Naive thymus-derived CD8-positive, alpha-beta T cell (primary cell): Measurements from ENCODE around the gene MYO3B. TPM values are rescaled to one million over a fixed set of nuclear protein-coding genes. Genes with fewer than 3 reads are reported as not detected.
"Not testable (repeated sequence)": the region's sequence is repeated elsewhere in the genome, so short reads cannot be mapped to it uniquely, and the experiment has no call there.

Source experiments
- ATAC-seq, 2 donors: fragments of 150-1000 bp; cut with Tn5 transposase in 1 of 2; sonication (Bioruptor Pico), chemical (Tn5 transposase) in 1 of 2; 1 replicate in 1 of 2; 2 replicates in 1 of 2; pipeline ENCODE4 v1.10.0; 2021; ENCODE audit warnings: mild to moderate bottlenecking in 2 of 2, moderate library complexity in 2 of 2
- POLR2A ChIA-PET: fragments of 350-600 bp; sonication (Branson Sonifier 250); formaldehyde crosslinking; loops from one replicate; lab custom pipeline; 2021; ENCODE audit warnings: antibody characterized with exemption; lab: Charles Lee
- DNase-seq, 10 donors: peaks; one replicate each; pipeline versions ENCODE4 v3.0.0 to v3.0.0-alpha.2; 2020 to 2022
- H3K27ac Mint-ChIP-seq, 10 donors: one replicate each; pipeline ENCODE4 v1.8.0; 2020 to 2022; ENCODE audit warnings: mild to moderate bottlenecking in 10 of 10, mixed read lengths in 10 of 10, moderate library complexity in 4 of 10, inconsistent platforms in 1 of 10
- H3K27me3 Mint-ChIP-seq, 5 donors: one replicate each; pipeline ENCODE4 v1.8.0; 2021 to 2022; ENCODE audit warnings: mixed read lengths in 5 of 5
- H3K36me3 Mint-ChIP-seq, 3 donors: one replicate each; pipeline ENCODE4 v1.8.0; 2020 to 2022; ENCODE audit warnings: mixed read lengths in 3 of 3, mild to moderate bottlenecking in 2 of 3, inconsistent platforms in 1 of 3
- H3K4me1 Mint-ChIP-seq, 4 donors: one replicate each; pipeline ENCODE4 v1.8.0; 2021 to 2022; ENCODE audit warnings: mixed read lengths in 4 of 4
- H3K4me3 Mint-ChIP-seq, 10 donors: one replicate each; pipeline ENCODE4 v1.8.0; 2020 to 2022; ENCODE audit warnings: mild to moderate bottlenecking in 10 of 10, mixed read lengths in 10 of 10, moderate library complexity in 6 of 10, inconsistent platforms in 1 of 10
- H3K9me3 Mint-ChIP-seq, 9 donors: one replicate each; pipeline ENCODE4 v1.8.0; 2020 to 2022; ENCODE audit warnings: mixed read lengths in 9 of 9, mild to moderate bottlenecking in 3 of 9, inconsistent platforms in 1 of 9, moderate library complexity in 1 of 9
- polyA plus RNA-seq, 3 donors: library from polyadenylated mRNA; unstranded; fragments of 300-500 nt; fragmentation: Illumina TruSeq; gene quantifications; one replicate each; pipeline ENCODE4 v1.2.3, GENCODE V29; 2021
- total RNA-seq, 8 experiments: library from RNA in 2 of 8; stranded (reverse) in 2 of 8; gene quantifications; one replicate each; pipeline ENCODE4 v1.2.3 and lab custom pipeline; 2021 to 2026

The MYO3B gene
- total and polyA plus RNA-seq, 5 experiments from 2014 or later = not detected

DNA sequence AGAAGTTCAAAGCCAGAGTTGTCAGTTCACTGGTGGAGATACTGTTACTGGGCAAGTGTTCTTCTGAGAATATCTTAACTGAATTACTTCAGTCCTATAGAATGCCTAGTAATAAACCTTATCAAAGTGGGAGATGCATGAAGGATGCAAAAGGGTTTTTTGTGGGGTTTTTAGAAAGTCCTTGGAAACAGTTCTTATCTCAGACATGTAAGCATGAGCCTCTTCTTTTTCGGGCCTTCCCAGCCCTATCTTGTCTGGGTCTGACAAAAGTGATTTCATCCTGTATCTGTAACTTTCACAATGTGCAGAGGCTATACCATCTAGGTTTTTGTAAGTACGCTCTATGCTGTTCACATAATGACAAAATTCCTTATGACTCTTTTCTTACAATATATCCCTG, 255.5 kb downstream of the MYO3B start:
- Mint-ChIP-seq H3K36me3 (no peaks in the 10 kb centered on the region), H3K4me3 (no peak overlapping the region), H3K27ac (no peak overlapping the region), H3K27me3 (peaks cover 4 to 25% (median 14%) of the 10 kb centered on the region in 5 donors), H3K9me3 (no peaks in the 10 kb centered on the region), H3K4me1 (peaks cover 12 to 25% (median 22%) of the 10 kb centered on the region in 4 donors)
- ATAC-seq (no peak), DNase-seq (no peak)
- POLR2A ChIA-PET = no interaction called here

GRCh38 chr2:170434396-170434795, 256.4 kb downstream of the MYO3B start:
- POLR2A ChIA-PET, H3K9me3 Mint-ChIP-seq, H3K36me3 Mint-ChIP-seq, ATAC-seq, DNase-seq: not testable (repeated sequence)
- H3K27me3 Mint-ChIP-seq = peaks cover 4 to 25% (median 14%) of the 10 kb centered on the region in 5 donors
- peak overlapping the region in 1 of 10 donors; percentile 54 for H3K4me3 Mint-ChIP-seq
- H3K4me1 Mint-ChIP-seq = peaks cover 12 to 25% (median 22%) of the 10 kb centered on the region in 4 donors
- peak overlapping the region in 1 of 10 donors; percentile 22 for H3K27ac Mint-ChIP-seq

DNA sequence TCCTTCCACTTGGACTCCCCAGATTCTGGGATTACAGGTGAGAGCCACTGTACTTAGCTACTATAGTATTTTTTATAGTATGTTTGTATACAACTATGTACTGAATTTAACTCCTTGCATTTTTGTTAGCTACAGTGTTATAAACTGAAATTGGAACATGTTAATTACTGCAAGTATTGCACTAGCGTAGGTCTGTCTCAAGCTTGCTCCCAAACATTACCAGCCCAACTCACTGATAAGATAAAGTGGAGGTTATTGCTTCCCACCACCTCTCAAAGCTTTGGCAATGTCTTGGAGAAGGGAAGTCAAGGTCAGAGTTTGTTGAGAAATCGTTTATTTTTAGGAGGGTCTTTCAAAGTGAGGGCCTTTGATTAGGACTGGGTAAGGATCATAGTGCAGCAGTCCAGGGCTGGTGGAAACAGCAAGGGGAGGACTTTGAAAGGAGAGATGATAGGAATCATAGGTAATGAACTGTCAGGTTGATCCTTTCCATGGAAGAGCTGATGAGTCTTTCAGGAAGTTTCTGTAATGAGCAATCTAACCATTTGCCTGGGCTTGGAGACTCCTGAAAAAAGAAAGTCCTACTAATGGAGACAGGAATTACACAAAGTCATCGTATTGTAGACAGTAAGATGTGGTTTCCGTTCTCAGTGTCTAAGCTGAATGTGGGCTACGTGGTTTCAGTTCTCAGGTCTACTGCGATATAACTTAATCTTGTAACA, 257.1 kb downstream of the MYO3B start:
- peaks cover 12 to 25% (median 22%) of the 10 kb centered on the region in 4 donors for H3K4me1 Mint-ChIP-seq
- DNase-seq = peak in 3 of 10 donors; percentile 11 to 25 (median 22)
- H3K4me3 Mint-ChIP-seq = peak overlapping the region in 9 of 10 donors; percentile 22 to 70 (median 58)
- H3K9me3 Mint-ChIP-seq = no peaks in the 10 kb centered on the region
- peak; percentile 50 to 72 for ATAC-seq
- peaks cover 7 to 25% (median 14%) of the 10 kb centered on the region in 5 donors for H3K27me3 Mint-ChIP-seq
- H3K27ac Mint-ChIP-seq = peak overlapping the region in 1 of 10 donors; percentile 38
- H3K36me3 Mint-ChIP-seq = no peaks in the 10 kb centered on the region
- POLR2A ChIA-PET = no interaction called here

DNA sequence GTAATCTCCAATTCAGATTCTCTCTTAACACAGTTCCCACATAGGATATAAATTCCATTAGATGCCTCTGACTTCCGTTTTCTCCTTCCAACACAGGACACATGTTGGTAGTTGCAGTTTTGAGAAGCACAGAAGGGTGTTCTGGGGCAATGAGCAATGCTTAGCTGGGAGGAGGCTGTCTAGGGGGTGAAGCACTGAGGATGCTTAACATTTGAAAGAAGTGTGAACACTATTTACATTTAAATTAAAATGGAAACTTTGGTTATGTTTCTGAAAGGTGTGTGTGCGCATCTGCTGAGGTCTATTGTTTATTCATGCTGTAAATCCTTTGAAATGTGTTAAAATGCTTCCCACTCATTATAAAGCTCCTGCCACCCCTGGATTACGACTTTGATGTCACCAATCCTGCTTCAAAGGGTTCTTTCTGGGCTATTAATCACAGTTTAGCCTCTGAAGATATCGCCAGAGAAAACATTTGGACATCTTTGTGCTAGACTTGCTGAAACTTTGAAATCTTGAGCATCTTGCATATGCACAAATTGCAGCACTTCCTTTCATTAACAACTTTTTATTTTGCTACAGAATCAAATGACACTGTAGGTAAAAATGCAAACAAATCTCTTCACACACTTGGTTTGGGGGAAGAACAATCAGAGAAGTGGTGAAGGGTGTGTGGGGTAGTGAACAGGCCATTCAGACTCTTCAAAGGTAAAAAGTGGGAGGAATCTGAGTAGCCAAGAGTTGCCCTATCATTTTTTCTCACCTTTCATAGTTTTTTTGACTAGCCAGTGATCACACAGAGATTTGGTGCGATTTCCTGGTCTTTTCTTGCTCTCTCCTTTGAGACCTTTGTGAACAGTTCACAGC, 258.4 kb downstream of the MYO3B start:
- ATAC-seq = no peak
- H3K27me3 Mint-ChIP-seq = peaks cover 11 to 30% (median 14%) of the 10 kb centered on the region in 5 donors
- H3K4me3 Mint-ChIP-seq = peak overlapping the region in 7 of 10 donors; percentile 3 to 51 (median 18)
- POLR2A ChIA-PET = no interaction called here
- H3K4me1 Mint-ChIP-seq = peaks cover 12 to 25% (median 22%) of the 10 kb centered on the region in 4 donors
- peak in 1 of 10 donors; percentile 12 for DNase-seq
- no peaks in the 10 kb centered on the region for H3K36me3 Mint-ChIP-seq
- H3K27ac Mint-ChIP-seq = peak overlapping the region in 2 of 10 donors; percentile 19
- no peaks in the 10 kb centered on the region for H3K9me3 Mint-ChIP-seq

DNA sequence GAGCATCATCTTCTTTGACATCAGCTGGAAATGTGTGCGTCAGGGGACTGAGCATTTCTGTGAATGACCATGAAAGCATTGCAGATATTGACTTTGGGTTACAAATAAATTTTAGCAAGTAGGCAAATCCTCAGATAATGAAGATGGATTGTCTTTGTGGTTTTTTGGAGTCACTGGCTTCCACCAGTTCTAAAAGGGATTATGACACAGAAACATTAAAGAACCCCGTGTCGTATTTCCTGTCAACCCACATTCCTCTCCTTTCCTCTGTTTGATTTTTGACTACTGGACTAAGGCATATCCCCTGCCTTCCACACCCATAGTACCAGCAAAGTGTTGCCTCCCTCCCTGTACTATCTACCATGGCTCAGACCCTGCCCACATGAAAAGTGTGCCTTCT, 268.1 kb downstream of the MYO3B start:
- Mint-ChIP-seq H3K4me1 (no peaks in the 10 kb centered on the region), H3K36me3 (peaks cover 0 to 3% (median 0%) of the 10 kb centered on the region in 3 donors), H3K9me3 (peaks cover 0 to 22% (median 0%) of the 10 kb centered on the region in 9 donors), H3K27ac (no peak overlapping the region), H3K4me3 (no peak overlapping the region), H3K27me3 (peaks cover 11 to 17% (median 15%) of the 10 kb centered on the region in 5 donors)
- ATAC-seq (no peak), DNase-seq (no peak)
- POLR2A ChIA-PET = no interaction called here

- Mint-ChIP-seq H3K36me3 (no peaks in the 10 kb centered on the region), H3K4me1 (no peaks in the 10 kb centered on the region), H3K4me3 (no peak overlapping the region), H3K27ac (no peak overlapping the region), H3K9me3 (peaks cover 0 to 22% (median 0%) of the 10 kb centered on the region in 9 donors), H3K27me3 (peaks cover 1 to 11% (median 10%) of the 10 kb centered on the region in 5 donors)
- ATAC-seq = no peak
- DNase-seq = no peak
- POLR2A ChIA-PET = no interaction called here
These were observed 271.1 kb downstream of the MYO3B start for GRCh38 chr2:170449034-170449433.

DNA sequence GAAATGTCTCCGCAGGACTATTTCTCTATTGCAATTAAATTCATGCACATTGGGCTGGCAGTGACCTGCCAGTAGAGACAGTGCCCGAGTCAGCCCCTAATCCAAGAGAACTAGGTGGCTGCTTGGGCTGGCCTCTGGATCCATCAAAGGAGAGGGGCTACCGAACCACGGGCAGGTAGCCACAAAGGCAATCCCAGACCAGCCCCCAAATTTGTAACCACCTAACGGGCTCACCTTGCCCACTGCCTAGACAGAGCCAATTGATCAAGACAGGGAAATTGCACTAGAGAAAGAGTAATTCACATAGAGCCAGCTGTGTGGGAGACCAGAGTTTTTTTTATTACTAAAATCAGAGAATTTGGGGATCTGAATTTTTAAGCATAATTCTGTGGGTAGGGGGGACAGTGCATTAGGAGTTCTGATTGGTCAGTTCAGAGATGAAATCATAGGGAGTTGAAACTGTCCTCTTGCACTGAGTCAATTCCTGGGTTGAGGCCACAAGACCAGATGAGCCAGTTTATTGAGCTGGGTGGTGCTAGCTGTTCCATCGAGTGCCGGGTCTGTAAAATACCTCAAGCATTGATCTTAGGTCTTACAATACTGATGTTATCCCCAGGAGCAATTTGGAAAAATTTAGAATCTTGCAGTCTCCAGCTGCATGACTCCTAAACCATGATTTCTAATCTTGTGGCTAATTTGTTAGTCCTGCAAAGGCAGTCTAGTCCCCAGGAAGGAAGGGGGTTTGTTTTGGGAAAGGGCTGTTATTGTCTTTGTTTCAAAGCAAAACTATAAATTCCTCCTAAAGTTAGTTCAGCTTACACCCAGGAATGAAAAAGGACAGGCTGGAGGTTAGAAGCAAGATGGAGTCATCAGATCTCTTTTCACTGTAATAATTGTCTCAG, 276.8 kb downstream of the MYO3B start:
- no peak overlapping the region for H3K27ac Mint-ChIP-seq
- ATAC-seq (no peak), DNase-seq (no peak)
- no peak overlapping the region for H3K4me3 Mint-ChIP-seq
- no peaks in the 10 kb centered on the region for H3K4me1 Mint-ChIP-seq
- peaks cover 0 to 5% (median 0%) of the 10 kb centered on the region in 9 donors for H3K9me3 Mint-ChIP-seq
- H3K27me3 Mint-ChIP-seq = peaks cover 0 to 6% (median 0%) of the 10 kb centered on the region in 5 donors
- no peaks in the 10 kb centered on the region for H3K36me3 Mint-ChIP-seq
- POLR2A ChIA-PET = no interaction called here

DNA sequence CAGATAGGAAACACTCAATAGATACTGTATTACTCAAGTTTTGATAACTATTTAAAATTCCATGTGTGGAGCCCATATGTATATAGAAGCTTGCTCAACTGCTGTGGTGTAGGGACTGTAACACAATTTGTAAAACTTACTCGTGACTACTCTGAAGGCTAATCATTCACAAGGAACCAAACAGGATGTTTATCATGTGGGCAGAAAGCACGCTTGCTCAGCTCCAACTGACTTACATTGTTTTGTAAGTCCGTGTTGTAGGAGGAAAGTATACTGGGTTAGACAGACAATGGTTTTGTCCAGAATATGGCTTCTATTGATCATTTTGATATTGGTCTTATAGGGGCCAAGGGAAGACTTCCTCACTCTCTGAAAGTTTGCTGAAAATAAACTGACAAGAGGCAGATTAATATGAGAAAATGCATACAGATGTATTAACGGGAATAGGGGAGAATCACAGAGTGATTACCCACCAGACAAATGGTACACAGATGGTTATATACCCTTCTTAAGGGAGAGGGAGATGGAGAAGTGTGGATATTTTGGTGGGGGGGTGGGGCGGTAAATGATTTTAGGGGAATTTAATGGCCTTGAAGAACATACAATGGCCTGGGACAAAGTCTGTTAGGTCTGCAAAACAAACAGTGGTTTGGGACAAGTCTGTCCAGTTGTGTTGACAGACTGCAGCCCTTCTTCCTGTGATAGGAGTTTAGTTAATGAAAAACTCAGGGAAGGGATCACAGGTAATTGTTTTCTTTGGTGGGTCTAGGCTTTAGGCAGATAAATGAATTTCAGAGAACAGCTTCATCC, 277.9 kb downstream of the MYO3B start:
- Mint-ChIP-seq H3K9me3 (peaks cover 0 to 2% (median 0%) of the 10 kb centered on the region in 9 donors), H3K4me3 (no peak overlapping the region), H3K27me3 (peaks cover 0 to 5% (median 0%) of the 10 kb centered on the region in 5 donors), H3K36me3 (no peaks in the 10 kb centered on the region), H3K4me1 (no peaks in the 10 kb centered on the region), H3K27ac (no peak overlapping the region)
- no peak for DNase-seq
- POLR2A ChIA-PET = no interaction called here
- no peak for ATAC-seq

DNA sequence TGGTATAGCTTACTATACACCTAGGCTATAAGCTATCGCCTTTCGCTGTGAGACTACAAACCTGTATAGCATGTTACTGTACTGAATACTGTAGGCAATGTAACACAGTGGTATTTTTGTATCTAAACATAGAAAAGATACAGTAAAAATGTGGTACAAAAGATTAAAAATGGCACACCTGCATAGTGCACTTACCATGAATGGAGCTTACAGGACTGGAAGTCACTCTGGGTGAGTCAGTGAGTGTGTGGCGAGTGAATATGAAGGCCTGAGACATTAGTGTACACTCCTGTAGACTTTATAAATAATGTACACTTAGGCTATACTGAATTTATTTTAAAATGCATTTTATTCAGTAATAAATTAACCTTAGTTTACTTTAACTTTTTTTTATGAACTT, 279.0 kb downstream of the MYO3B start:
- H3K36me3 Mint-ChIP-seq = no peaks in the 10 kb centered on the region
- no peak overlapping the region for H3K4me3 Mint-ChIP-seq
- H3K4me1 Mint-ChIP-seq = no peaks in the 10 kb centered on the region
- peaks cover 0 to 6% (median 0%) of the 10 kb centered on the region in 5 donors for H3K27me3 Mint-ChIP-seq
- no peak overlapping the region for H3K27ac Mint-ChIP-seq
- POLR2A ChIA-PET = no interaction called here
- ATAC-seq (no peak), DNase-seq (no peak)
- H3K9me3 Mint-ChIP-seq = no peaks in the 10 kb centered on the region

DNA sequence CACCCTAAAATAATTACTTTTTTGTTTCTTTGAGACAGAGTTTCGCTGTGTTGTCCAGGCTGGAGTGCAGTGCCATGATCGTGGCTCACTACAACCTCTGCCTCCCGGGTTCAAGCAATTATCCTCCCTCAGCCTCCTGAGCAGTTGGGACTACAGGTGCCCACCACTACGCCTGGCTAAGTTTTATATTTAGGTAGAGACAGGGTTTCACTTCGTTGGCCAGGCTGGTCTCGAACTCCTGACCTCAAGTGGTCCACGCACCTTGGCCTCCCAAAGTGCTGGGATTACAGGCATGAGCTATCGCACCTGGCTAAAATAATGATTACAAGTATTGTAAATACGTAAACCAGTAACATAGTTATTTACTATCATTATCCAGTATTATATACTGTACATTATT, 279.8 kb downstream of the MYO3B start:
- no peak overlapping the region for H3K4me3 Mint-ChIP-seq
- POLR2A ChIA-PET = no interaction called here
- ATAC-seq = no peak

DNA sequence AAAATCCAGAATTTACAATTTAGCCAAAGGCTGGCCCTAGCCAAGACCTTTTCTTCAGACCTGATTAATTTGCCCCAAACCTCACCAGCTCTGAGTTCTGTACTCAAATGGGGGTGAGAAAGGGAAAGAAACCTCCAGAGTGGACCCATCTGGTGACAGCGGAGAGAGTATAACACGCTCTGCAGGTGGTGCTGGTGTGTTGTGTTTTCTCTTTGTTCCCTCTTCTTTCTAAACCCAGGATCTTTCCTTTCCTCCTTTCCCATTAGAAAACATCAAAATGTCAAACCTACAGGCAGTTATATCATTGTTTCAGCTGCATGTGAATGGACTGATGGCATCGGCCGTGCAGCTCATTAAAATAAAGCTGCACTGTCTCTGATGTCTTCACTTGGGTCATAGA, 283.9 kb downstream of the MYO3B start:
- no peak for ATAC-seq
- H3K4me3 Mint-ChIP-seq = no peak overlapping the region
- no peak overlapping the region for H3K27ac Mint-ChIP-seq
- POLR2A ChIA-PET = no interaction called here
- H3K27me3 Mint-ChIP-seq = peaks cover 0 to 6% (median 2%) of the 10 kb centered on the region in 5 donors
- DNase-seq = no peak
- H3K9me3 Mint-ChIP-seq = no peaks in the 10 kb centered on the region
- H3K36me3 Mint-ChIP-seq = no peaks in the 10 kb centered on the region
- peaks cover 0 to 5% (median 0%) of the 10 kb centered on the region in 4 donors for H3K4me1 Mint-ChIP-seq

More for the DNA sequence above, 279.8 kb downstream of the MYO3B start:
- no peaks in the 10 kb centered on the region for H3K9me3 Mint-ChIP-seq
- H3K36me3 Mint-ChIP-seq = no peaks in the 10 kb centered on the region
- no peak overlapping the region for H3K27ac Mint-ChIP-seq
- no peak for DNase-seq
- peaks cover 0 to 4% (median 0%) of the 10 kb centered on the region in 4 donors for H3K4me1 Mint-ChIP-seq
- H3K27me3 Mint-ChIP-seq = peaks cover 0 to 6% (median 2%) of the 10 kb centered on the region in 5 donors
